ENCODE results near the gene ATP1A1.

ATP1A1 gene

GRCh38 chr1:116431870-116432500 is 58.9 kb downstream of the ATP1A1 start:
- Histone ChIP-seq H3K36me3 (ENCODE audit: control insufficient read depth in 2 of 2, insufficient read depth in 1 of 2, low read length in 2 of 2) (no peaks in the 10 kb centered on the region), H3K27ac (ENCODE audit: extremely low read depth, low read depth, low read length) (no peak overlapping the region), H3K4me1 (ENCODE audit: control insufficient read depth, insufficient read depth, low read length) (no peaks in the 10 kb centered on the region), H3K4me3 (ENCODE audit: low read depth, low read length) (no peak overlapping the region), H3K9me3 (ENCODE audit: control insufficient read depth, insufficient read depth, low read depth, low read length) (no peaks in the 10 kb centered on the region)
- POLR2A ChIA-PET: no interaction called here
- TF ChIP-seq ZBTB8A (tag by site-specific recombination; IDR thresholded peaks at IDR 0.05) (no peak), ZNF701 (tag by site-specific recombination; IDR thresholded peaks at IDR 0.05) (no peak), HOXA7 (CRISPR knock-in tag; IDR thresholded peaks at IDR 0.05; ENCODE audit: borderline replicate concordance) (no peak), ZNF76 (tag by site-specific recombination; IDR thresholded peaks at IDR 0.05; ENCODE audit: borderline replicate concordance, low read depth) (no peak), SETDB1 (IDR thresholded peaks at IDR 0.05; ENCODE audit: insufficient read length, low read length) (no peak), ZFP37 (tag by site-specific recombination; IDR thresholded peaks at IDR 0.05) (no peak), ZBTB20 (tag by site-specific recombination; IDR thresholded peaks at IDR 0.05) (no peak), HOXC10 (CRISPR knock-in tag; IDR thresholded peaks at IDR 0.05) (no peak)
- TF ChIP-seq, protein P1, sequence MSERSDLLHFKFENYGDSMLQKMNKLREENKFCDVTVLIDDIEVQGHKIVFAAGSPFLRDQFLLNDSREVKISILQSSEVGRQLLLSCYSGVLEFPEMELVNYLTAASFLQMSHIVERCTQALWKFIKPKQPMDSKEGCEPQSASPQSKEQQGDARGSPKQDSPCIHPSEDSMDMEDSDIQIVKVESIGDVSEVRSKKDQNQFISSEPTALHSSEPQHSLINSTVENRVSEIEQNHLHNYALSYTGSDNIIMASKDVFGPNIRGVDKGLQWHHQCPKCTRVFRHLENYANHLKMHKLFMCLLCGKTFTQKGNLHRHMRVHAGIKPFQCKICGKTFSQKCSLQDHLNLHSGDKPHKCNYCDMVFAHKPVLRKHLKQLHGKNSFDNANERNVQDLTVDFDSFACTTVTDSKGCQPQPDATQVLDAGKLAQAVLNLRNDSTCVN (tag by site-specific recombination; optimal IDR thresholded peaks at IDR 0.05): no peak
- CTCF ChIA-PET: interaction anchor here (1.0 kb wide), 1 partner anchor 32 kb away, joined by 5 read pairs; no protein-coding TSS in a partner anchor

DNA sequence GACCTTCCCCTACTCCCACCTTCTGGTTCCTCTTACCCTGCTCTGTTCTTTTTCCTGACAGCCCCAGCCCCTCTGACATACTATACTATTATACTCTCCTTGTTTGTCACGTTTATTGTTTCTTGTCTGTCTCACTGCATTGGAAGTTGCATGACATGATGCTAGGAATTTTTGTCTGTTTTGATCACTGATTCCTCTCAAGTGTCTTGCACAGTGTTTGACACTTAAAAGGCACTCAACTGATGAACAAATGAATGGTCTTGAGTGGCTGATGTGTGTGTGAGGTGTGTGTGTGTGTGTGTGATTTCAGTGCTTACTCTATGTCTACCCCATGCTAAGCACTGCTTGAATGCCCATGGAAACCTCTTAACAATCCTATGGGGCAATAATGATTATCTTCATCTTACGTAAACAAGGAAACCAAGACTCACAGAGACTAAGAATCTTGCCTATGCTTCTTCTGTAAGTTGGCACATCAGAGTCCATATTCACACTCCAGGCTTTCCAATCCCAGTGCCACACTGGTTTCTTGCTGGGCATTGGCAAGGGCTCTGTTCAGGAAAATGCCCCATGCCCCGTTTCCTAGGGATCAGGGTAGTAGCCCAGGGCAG is 59.7 kb downstream of the ATP1A1 start:
- ChIA-PET CTCF (no interaction called here), POLR2A (no interaction called here)
- no peak overlapping the region for H3K27ac ChIP-seq (ENCODE audit: extremely low read depth, low read depth, low read length)
- H3K9me3 ChIP-seq (ENCODE audit: control insufficient read depth, insufficient read depth, low read depth, low read length): no peaks in the 10 kb centered on the region
- TF ChIP-seq ZNF596 (tag by site-specific recombination; IDR thresholded peaks at IDR 0.05) (no peak), GLIS1 (tag by site-specific recombination; IDR thresholded peaks at IDR 0.05) (peak; percentile 22; the same call in 1 of the 2 replicates), ZIC2 (tag by site-specific recombination; IDR thresholded peaks at IDR 0.05) (no peak), ZNF133 (tag by site-specific recombination; IDR thresholded peaks at IDR 0.05) (0 out of 2 replicates have a peak, but pooled peaks have one; percentile 11)
- no peaks in the 10 kb centered on the region for H3K4me1 ChIP-seq (ENCODE audit: control insufficient read depth, insufficient read depth, low read length)
- H3K4me3 ChIP-seq (ENCODE audit: low read depth, low read length): no peak overlapping the region
- no peaks in the 10 kb centered on the region for H3K36me3 ChIP-seq (ENCODE audit: control insufficient read depth in 2 of 2, insufficient read depth in 1 of 2, low read length in 2 of 2)

- no peaks in the 10 kb centered on the region for H3K4me1 ChIP-seq (ENCODE audit: control insufficient read depth, insufficient read depth, low read length)
- POLR2A ChIA-PET: no interaction called here
- no peak overlapping the region for H3K27ac ChIP-seq (ENCODE audit: extremely low read depth, low read depth, low read length)
- TF ChIP-seq ZIC2 (tag by site-specific recombination; IDR thresholded peaks at IDR 0.05): peak; percentile 97
- TF ChIP-seq ZNF585B (tag by site-specific recombination; IDR thresholded peaks at IDR 0.05): no peak
- no peaks in the 10 kb centered on the region for H3K9me3 ChIP-seq (ENCODE audit: control insufficient read depth, insufficient read depth, low read depth, low read length)
- H3K4me3 ChIP-seq (ENCODE audit: low read depth, low read length): no peak overlapping the region
- CTCF ChIA-PET: interaction anchor here (1.2 kb wide), 1 partner anchor 52 kb away, joined by 3 read pairs; no protein-coding TSS in a partner anchor
- H3K36me3 ChIP-seq (ENCODE audit: control insufficient read depth in 2 of 2, insufficient read depth in 1 of 2, low read length in 2 of 2): no peaks in the 10 kb centered on the region
Measured at GRCh38 chr1:116433275-116434257, 60.5 kb downstream of the ATP1A1 start.

DNA sequence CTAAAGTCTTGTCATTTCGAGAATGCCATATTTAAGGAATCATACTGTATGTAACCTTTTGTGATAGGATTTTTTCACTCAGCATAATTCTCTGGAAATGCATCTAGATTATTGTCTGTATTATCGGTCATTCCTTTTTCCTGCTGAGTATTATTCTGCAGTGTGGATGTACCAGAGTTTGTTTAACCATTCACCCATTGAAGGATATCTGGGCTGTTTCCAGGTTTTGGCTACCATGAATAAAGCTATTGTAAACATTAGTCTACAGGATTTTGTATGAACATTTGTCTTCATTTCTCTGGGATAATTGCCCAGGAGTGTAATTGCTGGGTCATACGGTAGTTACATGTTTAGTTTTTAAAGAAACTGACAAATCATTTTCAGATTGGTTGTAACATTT is 61.8 kb downstream of the ATP1A1 start:
- H3K36me3 ChIP-seq (ENCODE audit: control insufficient read depth in 2 of 2, insufficient read depth in 1 of 2, low read length in 2 of 2): no peaks in the 10 kb centered on the region
- TF ChIP-seq ZNF302 (tag by site-specific recombination; IDR thresholded peaks at IDR 0.05; ENCODE audit: low read depth) (no peak), ZNF670 (tag by site-specific recombination; IDR thresholded peaks at IDR 0.05; ENCODE audit: low read depth) (no peak), ZNF146 (tag by site-specific recombination; IDR thresholded peaks at IDR 0.05) (peak; percentile 55; the same call in 1 of the 2 replicates)
- no peaks in the 10 kb centered on the region for H3K4me1 ChIP-seq (ENCODE audit: control insufficient read depth, insufficient read depth, low read length)
- no peak overlapping the region for H3K27ac ChIP-seq (ENCODE audit: extremely low read depth, low read depth, low read length)
- CTCF ChIA-PET: no interaction called here
- no peaks in the 10 kb centered on the region for H3K9me3 ChIP-seq (ENCODE audit: control insufficient read depth, insufficient read depth, low read depth, low read length)
- no peak overlapping the region for H3K4me3 ChIP-seq (ENCODE audit: low read depth, low read length)
- POLR2A ChIA-PET: no interaction called here
